Heart right ventricle (tissue), 16 donors: ENCODE results near the gene CYSLTR2. TPM values are rescaled to one million over a fixed set of nuclear protein-coding genes. Genes with fewer than 3 reads are reported as not detected.

ENCODE experiments used
- ATAC-seq, 8 donors: fragments of 200-7000 bp; cut with Tn5 transposase; one replicate each; pipeline ENCODE4 v1.9.1; 2020; ENCODE audit warnings: mild to moderate bottlenecking in 8 of 8, moderate library complexity in 8 of 8, moderate number of reproducible peaks in 1 of 8
- DNase-seq, 2 donors: peaks; one replicate each; pipeline ENCODE4 v3.0.0-alpha.2; 2020
- H3K27ac ChIP-seq, 10 donors: fragments of 200-600 bp; sonication (generic) in 2 of 10; one replicate each; pipeline versions ENCODE4 v1.5.0 to v1.8.0; 2020 to 2022; ENCODE audit warnings: mild to moderate bottlenecking in 3 of 10
- H3K27me3 ChIP-seq, 7 donors: fragments of 200-600 bp; one replicate each; pipeline ENCODE4 v1.8.0; 2021 to 2022; ENCODE audit warnings: mild to moderate bottlenecking in 2 of 7
- H3K36me3 ChIP-seq, 9 donors: fragments of 200-600 bp; sonication (generic) in 1 of 9; one replicate each; pipeline versions ENCODE4 v1.5.0 to v1.8.0; 2020 to 2022; ENCODE audit warnings: mild to moderate bottlenecking in 2 of 9
- H3K4me1 ChIP-seq, 9 donors: fragments of 200-600 bp; sonication (generic) in 1 of 9; one replicate each; pipeline versions ENCODE4 v1.5.0 to v1.8.0; 2020 to 2022; ENCODE audit warnings: mild to moderate bottlenecking in 4 of 9
- H3K4me3 ChIP-seq, 10 donors: fragments of 200-600 bp; sonication (generic) in 2 of 10; one replicate each; pipeline versions ENCODE4 v1.5.0 to v1.8.0; 2020 to 2022; ENCODE audit warnings: mild to moderate bottlenecking in 7 of 10, moderate library complexity in 2 of 10
- H3K9me3 ChIP-seq, 11 donors: fragments of 200-600 bp in 10 of 11; sonication (generic) in 2 of 11; one replicate each; pipeline versions ENCODE4 v1.5.0 to v1.8.0; 2013 to 2022; ENCODE audit warnings: mild to moderate bottlenecking in 2 of 11, control low read depth in 1 of 11, moderate library complexity in 1 of 11
- CTCF ChIP-seq, 9 donors: fragments of 200-600 bp; sonication (generic) in 2 of 9; IDR thresholded peaks; one replicate each; pipeline versions ENCODE4 v1.5.0 to v1.8.0; 2021 to 2022; ENCODE audit warnings: antibody characterized with exemption in 9 of 9, mild to moderate bottlenecking in 5 of 9, moderate library complexity in 1 of 9
- WGBS, 2 donors: extraction: QIAGEN DNeasy Blood & Tissue Kit; methylation state at CpG; one replicate each; pipeline ENCODE4 v1.1.7; 2013; ENCODE audit warnings: inconsistent platforms in 1 of 2; 5-methylcytosine and 5-hydroxymethylcytosine counted together
- intact Hi-C, 10 donors: fragments of 100-400 bp; cut with DNase I; formaldehyde crosslinking; loops; one replicate each; pipeline versions ENCODE4 v1.11.1 to v1.14.2; 2022
- polyA plus RNA-seq, 2 donors: library from polyadenylated mRNA; stranded (reverse); fragments of 200-250 nt; gene quantifications; one replicate each; pipeline ENCODE4 v1.2.3, GENCODE V29; 2013
- total RNA-seq, 10 donors: library from RNA; stranded (reverse); fragmentation: NEBNext Ultra II Directional in 3 of 10; extraction: Animal tissue kit (Norgen Biotek cat#: 25700) in 3 of 10; gene quantifications; one replicate each; pipeline versions ENCODE4 v1.2.1 to v1.2.4, GENCODE V29; 2021 to 2023
- donor health status: Arrhythmogenic right ventricular cardiomyopathy.
- donor health status: ischemic (EF 13 %, LVEDD 7.1; RV severe dilation, severe dysfunction).
- donor health status: healthy with polysubstance abuse.
- donor health status: DM: no; HTN: yes; CAD: no.
- donor health status: DM: no; HTN: no; CAD: no.
- donor health status: ischemic (EF 25% LVEDD 6.9; RV normal size, moderate dysfunction).
- donor health status: ischemic (EF 25% LVEDD 5.7; RV mildly dilated, moderate dysfunction).
- donor health status: healthy.
- donor health status: DM: yes; HTN: yes; CAD: no.
- donor health status: Ischemic cardiomyopathy.
- donor health status: ischemic (EF 35%, LVEDD 5.7; RV mildly dilated, moderate dysfunction).
- donor health status: nonischemic (EF 11% LVEDD 7.7; RV severe dilation, severe dysfunction).
- donor health status: DM: yes; HTN: yes; CAD: no.
- donor health status: PGD.
- donor health status: ischemic (EF 29% LVEDD 5.4; RV normal size, mild dysfunction).
- donor health status: nonischemic (EF 23%, LVEDD 6.1; RV moderate dilation, normal function).

Gene CYSLTR2
- total and polyA plus RNA-seq, 12 donors, result 1.1 to 10.7 (median 6.2) TPM

GRCh38 chr13:48626726-48627451 is 26.8 kb upstream of the CYSLTR2 start:
- Histone ChIP-seq H3K4me3 (no peak overlapping the region), H3K27me3 (no peaks in the 10 kb centered on the region), H3K4me1 (peaks cover 0 to 53% (median 31%) of the 10 kb centered on the region in 9 donors), H3K36me3 (no peaks in the 10 kb centered on the region), H3K27ac (peak overlapping the region; percentile 43 to 92 (median 76)), H3K9me3 (peaks cover 0 to 8% (median 0%) of the 10 kb centered on the region in 11 donors)
- TF ChIP-seq CTCF (IDR thresholded peaks at IDR 0.05), result no peak
- intact Hi-C loops, result loop anchor here in 1 of 10 donors (10.0 kb wide), 1 partner anchor 98 kb away; no protein-coding TSS in a partner anchor
- DNase-seq (no peak), ATAC-seq (peak in 1 of 8 donors; percentile 26)
- 65 to 68% methylated on average over 2 of the region's 2 CpGs for WGBS, 2 donors

GRCh38 chr13:48629277-48629676 is 24.5 kb upstream of the CYSLTR2 start:
- no peak for TF ChIP-seq CTCF (IDR thresholded peaks at IDR 0.05)
- H3K9me3 ChIP-seq, result peaks cover 0 to 5% (median 0%) of the 10 kb centered on the region in 11 donors
- H3K4me1 ChIP-seq, result peaks cover 0 to 45% (median 31%) of the 10 kb centered on the region in 9 donors
- DNase-seq (no peak), ATAC-seq (no peak)
- H3K4me3 ChIP-seq, result no peak overlapping the region
- H3K27me3 ChIP-seq, result no peaks in the 10 kb centered on the region
- intact Hi-C loops, result loop anchor here in 1 of 10 donors (10.0 kb wide), 1 partner anchor 96 kb away; no protein-coding TSS in a partner anchor
- WGBS, 2 donors, result 85 to 88% methylated on average over 4 of the region's 4 CpGs
- peak overlapping the region in 3 of 10 donors; percentile 5 to 78 (median 47) for H3K27ac ChIP-seq
- H3K36me3 ChIP-seq, result no peaks in the 10 kb centered on the region

- no peak for TF ChIP-seq CTCF (IDR thresholded peaks at IDR 0.05)
- Histone ChIP-seq H3K36me3 (no peaks in the 10 kb centered on the region), H3K27ac (peak overlapping the region in 5 of 10 donors; percentile 33 to 69 (median 43)), H3K4me1 (peaks cover 0 to 37% (median 23%) of the 10 kb centered on the region in 9 donors), H3K4me3 (no peak overlapping the region), H3K27me3 (no peaks in the 10 kb centered on the region), H3K9me3 (peaks cover 0 to 15% (median 8%) of the 10 kb centered on the region in 11 donors)
- DNase-seq, result no peak
- 96 to 100% methylated on average over 1 of the region's 1 CpG for WGBS, 2 donors
- intact Hi-C loops, result no loop called here
- no peak for ATAC-seq
Observed at GRCh38 chr13:48630291-48630690, 23.4 kb upstream of the CYSLTR2 start.

- intact Hi-C loops, result no loop called here
- H3K9me3 ChIP-seq, result peaks cover 0 to 20% (median 11%) of the 10 kb centered on the region in 11 donors
- 55 to 57% methylated on average over 4 of the region's 4 CpGs for WGBS, 2 donors
- DNase-seq, result peak in 1 of 2 donors; percentile 21
- ATAC-seq, result peak in 4 of 8 donors; percentile 34 to 50 (median 46)
- no peaks in the 10 kb centered on the region for H3K36me3 ChIP-seq
- peak overlapping the region in 8 of 10 donors; percentile 16 to 69 (median 34) for H3K27ac ChIP-seq
- H3K27me3 ChIP-seq, result no peaks in the 10 kb centered on the region
- peaks cover 0 to 32% (median 18%) of the 10 kb centered on the region in 9 donors for H3K4me1 ChIP-seq
- no peak overlapping the region for H3K4me3 ChIP-seq
- TF ChIP-seq CTCF (IDR thresholded peaks at IDR 0.05), result no peak
Observed at GRCh38 chr13:48630773-48631172, 23.0 kb upstream of the CYSLTR2 start.
